HepG2 (cell line): ENCODE results near the gene TSPAN18. TPM values are rescaled to one million over a fixed set of nuclear protein-coding genes. Genes with fewer than 3 reads are reported as not detected.

Source experiments
- ATAC-seq: fragments of 200-7000 bp; cut with Tn5 transposase; 3 replicates; pipeline ENCODE4 v1.9.1; 2020; ENCODE audit warnings: mild to moderate bottlenecking, moderate library complexity
- BruUV-seq: library from RNA; stranded (reverse); fragments of 400-500 nt; replicated peaks from 2 replicates; lab custom pipeline; 2021; lab: Mats Ljungman, UMichigan
- CTCF ChIA-PET: fragments of 300-600 bp; formaldehyde crosslinking; extraction: SDS; loops from one replicate; lab custom pipeline; 2021; ENCODE audit warnings: low total read pairs, inconsistent platforms, low intra/inter-chr PET ratio; lab: Yijun Ruan, JAX
- POLR2A ChIA-PET: fragments of 350-600 bp; sonication (Branson Sonifier 250); formaldehyde crosslinking; loops from one replicate; lab custom pipeline; 2020; ENCODE audit warnings: antibody characterized with exemption, inconsistent platforms; lab: Yijun Ruan, JAX
- DNase-seq: peaks from one replicate; pipeline ENCODE4 v3.0.0-alpha.2; 2015; ENCODE audit warnings: low spot score
- FAIRE-seq: peaks from 3 replicates; lab custom pipeline; 2011; peaks lifted over from hg19 to GRCh38; lab: Jason Lieb, UNC
- H2AFZ ChIP-seq: one replicate; pipeline ENCODE4 v1.6.1; 2011; ENCODE audit warnings: low read length, inconsistent platforms
- H3K27ac ChIP-seq: fragments of 300-600 bp; 3 replicates; pipeline ENCODE4 v1.8.0; 2011; ENCODE audit warnings: mixed run types, mild to moderate bottlenecking, mixed read lengths, low read length, inconsistent platforms; ENCODE audit not compliant: insufficient read depth; ENCODE audit errors: extremely low read length
- H3K27me3 ChIP-seq, 2 experiments: fragments of 200-600 bp in 1 of 2; 2 replicates in 1 of 2; 3 replicates in 1 of 2; pipeline versions ENCODE4 v1.6.0 to v1.8.0; 2011; ENCODE audit warnings: low read length in 2 of 2, mild to moderate bottlenecking in 2 of 2, moderate library complexity in 2 of 2, inconsistent platforms in 1 of 2; ENCODE audit not compliant: insufficient read depth in 2 of 2, control insufficient read depth in 1 of 2
- H3K36me3 ChIP-seq, 2 experiments: fragments of 200-600 bp in 1 of 2; replicated peaks in 1 of 2; 2 replicates in 1 of 2; 3 replicates in 1 of 2; pipeline versions ENCODE4 v1.5.1 to v1.8.0; 2011; ENCODE audit warnings: low read length in 2 of 2, inconsistent platforms in 1 of 2; ENCODE audit not compliant: insufficient read depth in 2 of 2, control insufficient read depth in 1 of 2
- H3K4me1 ChIP-seq: 2 replicates; pipeline ENCODE4 v1.5.1; 2012; ENCODE audit warnings: low read length, inconsistent platforms; ENCODE audit not compliant: insufficient read depth
- H3K4me2 ChIP-seq: 2 replicates; pipeline ENCODE4 v1.6.0; 2011; ENCODE audit warnings: low read depth, low read length, inconsistent platforms
- H3K4me3 ChIP-seq, 3 experiments: fragments of 200-600 bp in 1 of 3; sonication (generic), shearing (Covaris generic) in 1 of 3; replicated peaks in 1 of 3; 2 replicates each; pipeline ENCODE4 v1.5.1; 2011 to 2016; ENCODE audit warnings: low read length in 3 of 3, inconsistent platforms in 2 of 3, low read depth in 2 of 3, mild to moderate bottlenecking in 2 of 3, control low read depth in 1 of 3, mixed read lengths in 1 of 3; ENCODE audit not compliant: insufficient read depth in 1 of 3
- H3K79me2 ChIP-seq: one replicate; pipeline ENCODE4 v1.6.1; 2011; ENCODE audit warnings: low read length, inconsistent platforms; ENCODE audit not compliant: insufficient read depth
- H3K9ac ChIP-seq: 2 replicates; pipeline ENCODE4 v1.6.0; 2011; ENCODE audit warnings: mild to moderate bottlenecking, low read depth, low read length, inconsistent platforms; ENCODE audit not compliant: insufficient read depth
- H3K9me3 ChIP-seq: 2 replicates; pipeline ENCODE4 v1.5.1; 2012; ENCODE audit warnings: mild to moderate bottlenecking, low read length
- H4K20me1 ChIP-seq: 2 replicates; pipeline ENCODE4 v1.6.0; 2011; ENCODE audit warnings: inconsistent platforms, mild to moderate bottlenecking, low read length, moderate library complexity; ENCODE audit not compliant: insufficient read depth
- AHDC1 ChIP-seq: sonication (generic); formaldehyde crosslinking; IDR thresholded peaks from 2 replicates; pipeline ENCODE4 v1.5.1; 2020; ENCODE audit warnings: mild to moderate bottlenecking, missing genetic modification reagents, borderline replicate concordance
- BRF2 ChIP-seq: sonication (generic); formaldehyde crosslinking; IDR thresholded peaks from 2 replicates; pipeline ENCODE4 v1.8.1; 2022; ENCODE audit warnings: mild to moderate bottlenecking, missing genetic modification reagents
- CHD4 ChIP-seq: fragments of 200-600 bp; sonication (generic); IDR thresholded peaks from 2 replicates; pipeline ENCODE4 v1.7.0; 2017; ENCODE audit warnings: mild to moderate bottlenecking, low read length, borderline replicate concordance
- ISL2 ChIP-seq: sonication (generic); formaldehyde crosslinking; IDR thresholded peaks from 2 replicates; pipeline ENCODE4 v1.5.0; 2020; ENCODE audit warnings: missing genetic modification reagents
- NR2F1 ChIP-seq, 2 experiments: fragments of 450-650 bp in 1 of 2; formaldehyde crosslinking in 1 of 2; IDR thresholded peaks; 2 replicates each; pipeline versions ENCODE4 v1.5.0 to v1.6.1; 2016 to 2020; ENCODE audit warnings: mild to moderate bottlenecking in 1 of 2, missing compliant biosample characterization in 1 of 2, missing genetic modification reagents in 1 of 2, moderate library complexity in 1 of 2
- SOX5 ChIP-seq: IDR thresholded peaks from 2 replicates; pipeline ENCODE4 v1.6.1; 2016; ENCODE audit warnings: borderline replicate concordance
- SP5 ChIP-seq: IDR thresholded peaks from 2 replicates; pipeline ENCODE4 v1.6.1; 2016; ENCODE audit warnings: low read depth, borderline replicate concordance
- SUZ12 ChIP-seq: fragments of 150-350 bp; IDR thresholded peaks from 2 replicates; pipeline ENCODE4 v1.6.1; 2014; ENCODE audit warnings: low read depth, low read length
- TFE3 ChIP-seq: IDR thresholded peaks from 2 replicates; pipeline ENCODE4 v1.6.1; 2016
- ZGPAT ChIP-seq: IDR thresholded peaks from 2 replicates; pipeline ENCODE4 v1.6.1; 2016; ENCODE audit warnings: mild to moderate bottlenecking
- ZNF143 ChIP-seq: sonication (generic); formaldehyde crosslinking; IDR thresholded peaks from 2 replicates; pipeline ENCODE4 v1.4.0; 2020; ENCODE audit warnings: missing genetic modification reagents
- WGBS: methylation state at CpG from one replicate; pipeline ENCODE4 v1.1.6; 2017; ENCODE audit warnings: low lambda C conversion rate; 5-methylcytosine and 5-hydroxymethylcytosine counted together
- in situ Hi-C: cut with HindIII; loops from 2 replicates; pipeline ENCODE4 v1.10.0; 2017; ENCODE audit warnings: low pct_unique_long_range_greater_than_20kb; ENCODE audit not compliant: extremely low pct_ligation_motif_present
- intact Hi-C: fragments of 100-400 bp; cut with micrococcal nuclease; formaldehyde crosslinking; loops from one replicate; pipeline ENCODE4 v1.10.0; 2022; ENCODE audit not compliant: unreplicated experiment
- polyA plus RNA-seq, 8 experiments: library from polyadenylated mRNA; depleted of rRNA in 3 of 8; stranded (reverse) in 7 of 8; unstranded in 1 of 8; fragments of >200 nt; fragmentation: Illumina TruSeq in 4 of 8; extraction: Trizol in 4 of 8; gene quantifications; 2 replicates each; pipeline versions ENCODE4 v1.2.1 to v1.2.3, GENCODE V29; 2011 to 2016; ENCODE audit warnings: low read depth in 4 of 8, missing spikeins in 1 of 8, mixed read lengths in 1 of 8; ENCODE audit not compliant: insufficient read depth in 1 of 8
- total RNA-seq, 5 experiments: library from RNA; depleted of rRNA; stranded (reverse); fragments of >200 nt; fragmentation: Illumina TruSeq; extraction: Trizol; gene quantifications; 2 replicates each; pipeline ENCODE4 v1.2.3, GENCODE V29; 2016; ENCODE audit warnings: low read depth in 1 of 5

TSPAN18 gene
- total and polyA plus RNA-seq, 2 of the 13 experiments (the other 11 are each of a cell fraction or from before 2014, with no cell fraction given) = not detected

GRCh38 chr11:44694443-44694842 lies 32.3 kb upstream of the TSPAN18 start (continued):
- TF ChIP-seq AHDC1 (no peak), ISL2 (CRISPR knock-in tag) (no peak), SOX5 (CRISPR knock-in tag) (no peak), ZNF143 (no peak), SP5 (no peak)

- in situ Hi-C loops (no loop called here), intact Hi-C loops (no loop called here)
- no TSS peak for BruUV-seq
- FAIRE-seq = no peak
- no peak overlapping the region for H2AFZ ChIP-seq
- H3K9ac ChIP-seq = no peak overlapping the region
- H3K9me3 ChIP-seq = no peaks in the 10 kb centered on the region
- no peaks in the 10 kb centered on the region for H3K36me3 ChIP-seq
- H3K4me3 ChIP-seq = no peak overlapping the region
- no peak overlapping the region for H3K27ac ChIP-seq
- ATAC-seq = no peak
- DNase-seq = no peak
- no peak overlapping the region for H3K4me2 ChIP-seq
- TF ChIP-seq NR2F1 (CRISPR knock-in tag; IDR thresholded peaks at IDR 0.05) = no peak
- no peak for TF ChIP-seq CHD4
- TF ChIP-seq BRF2 (CRISPR knock-in tag) = no peak
- no peak for TF ChIP-seq SUZ12
- no peak for TF ChIP-seq TFE3
- TF ChIP-seq ZGPAT (CRISPR knock-in tag) = no peak
- peaks cover 0 to 4% of the 10 kb centered on the region in 2 experiments; a peak in 2 of 5 replicates for H3K27me3 ChIP-seq
- H3K4me1 ChIP-seq = no peaks in the 10 kb centered on the region
- H3K79me2 ChIP-seq = no peaks in the 10 kb centered on the region
- ChIA-PET CTCF (no interaction called here), POLR2A (no interaction called here)
- WGBS = 20% methylated on average over 4 of the region's 4 CpGs
- no peaks in the 10 kb centered on the region for H4K20me1 ChIP-seq
These were observed 31.5 kb upstream of the TSPAN18 start for GRCh38 chr11:44695169-44695833.
